Endometrial microvascular endothelial cells (primary cell): ENCODE measurements around the gene CSE1L. TPM values are rescaled to one million over a fixed set of nuclear protein-coding genes. Genes with fewer than 3 reads are reported as not detected.
"Not testable (repeated sequence)": the region's sequence is repeated elsewhere in the genome, so short reads cannot be mapped to it uniquely, and the experiment has no call there.

ENCODE experiments used
- in situ Hi-C: cut with HindIII; loops from 2 replicates; pipeline ENCODE4 v1.10.0; 2017; ENCODE audit warnings: low sequenced_read_pairs, low pct_unique_long_range_greater_than_20kb; ENCODE audit errors: inconsistent ontology term
- total RNA-seq: library from RNA; depleted of rRNA; stranded (reverse); fragments of >200 nt; gene quantifications from one replicate; pipeline ENCODE4 v1.2.3, GENCODE V29; 2015; ENCODE audit errors: inconsistent ontology term

Gene CSE1L
- 189 TPM for total RNA-seq

- in situ Hi-C loops: no loop called here
These were observed at the start of gene CSE1L for GRCh38 chr20:49046087-49046900. Gene CSE1L, plus strand, starts transcription at chr20:49046312. Its CDS starts 12,152 bp downstream, at chr20:49058464.

- in situ Hi-C loops: no loop called here
These were observed 45.9 kb upstream of the CSE1L start for GRCh38 chr20:48999890-49000870.

DNA sequence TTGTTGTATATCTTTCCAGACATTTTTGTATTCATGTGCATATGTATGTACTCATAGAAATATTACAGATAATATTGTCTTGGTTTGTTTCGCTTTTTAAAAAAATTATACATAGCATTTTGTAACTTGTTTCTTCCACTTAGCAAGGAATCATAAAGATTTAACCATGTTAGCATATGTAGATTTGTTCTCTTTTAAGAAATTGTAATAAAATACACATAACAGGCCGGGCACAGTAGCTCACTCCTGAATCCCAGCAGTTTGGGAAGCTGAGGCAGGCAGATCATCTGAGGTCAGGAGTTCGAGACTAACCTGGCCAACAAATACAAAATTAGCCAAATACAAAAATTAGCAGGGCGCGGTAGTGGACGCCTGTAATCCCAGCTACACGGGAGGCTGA is 44.4 kb upstream of the CSE1L start:
- in situ Hi-C loops: no loop called here

- in situ Hi-C loops: no loop called here
These were observed 39.6 kb upstream of the CSE1L start for GRCh38 chr20:49006446-49006980.

- in situ Hi-C loops: no loop called here
These were observed 36.0 kb upstream of the CSE1L start for GRCh38 chr20:49009899-49010631.

GRCh38 chr20:49024220-49024619 is 21.9 kb upstream of the CSE1L start:
- in situ Hi-C loops: no loop called here

- in situ Hi-C loops: not testable (repeated sequence)
These were observed 17.9 kb upstream of the CSE1L start for GRCh38 chr20:49028177-49028576.

- in situ Hi-C loops: no loop called here
These were observed 17.4 kb upstream of the CSE1L start for GRCh38 chr20:49028684-49029083.

GRCh38 chr20:49029203-49029602 is 16.9 kb upstream of the CSE1L start:
- in situ Hi-C loops: no loop called here

DNA sequence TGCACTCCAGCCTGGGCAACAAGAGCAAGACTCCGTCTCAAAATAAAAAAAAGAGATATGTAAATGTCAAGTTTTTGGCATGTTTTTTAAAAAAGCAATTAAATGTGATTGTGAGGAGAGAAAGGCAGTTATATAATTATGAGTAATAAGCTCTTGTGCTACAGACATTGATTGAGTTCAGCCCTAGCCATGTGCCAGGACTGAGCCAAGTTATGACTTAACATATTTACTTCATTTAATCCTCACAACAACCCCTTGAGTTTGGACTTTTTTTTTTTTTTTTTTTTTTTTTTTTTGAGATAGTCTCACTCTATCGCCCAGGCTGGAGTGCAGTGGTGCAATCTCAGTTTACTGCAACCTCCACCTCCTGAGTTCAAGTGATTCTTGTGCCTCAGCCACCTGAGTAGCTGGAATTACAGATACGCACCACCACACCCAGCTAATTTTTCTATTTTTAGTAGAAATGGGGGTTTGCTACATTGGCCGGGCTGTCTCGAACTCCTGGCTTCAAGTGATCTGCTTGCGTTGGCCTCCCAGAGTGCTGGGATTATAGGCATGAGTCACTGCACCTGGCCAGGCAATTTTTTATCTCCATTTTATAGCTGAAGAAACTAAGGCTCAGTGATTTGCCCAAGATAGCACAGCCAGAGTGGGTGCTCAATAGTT is 15.0 kb upstream of the CSE1L start:
- in situ Hi-C loops: no loop called here

DNA sequence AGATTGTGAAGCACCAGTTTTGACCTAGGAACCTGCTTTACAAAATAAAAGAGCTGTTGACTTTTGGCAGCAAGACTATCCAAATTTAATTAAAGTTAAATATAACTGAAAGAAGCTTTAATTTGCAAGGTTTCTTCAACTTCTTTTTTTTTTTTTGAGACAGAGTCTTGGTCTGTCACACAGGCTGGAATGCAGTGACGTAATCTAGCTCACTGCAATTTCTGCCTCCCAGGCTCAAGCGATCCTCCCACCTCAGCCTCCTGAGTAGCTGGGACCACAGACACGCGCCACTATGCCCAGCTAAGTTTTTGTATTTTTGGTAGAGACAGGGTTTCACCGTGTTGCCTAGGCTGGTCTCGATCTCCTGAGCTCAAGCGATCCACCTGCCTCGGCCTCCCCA is 13.7 kb upstream of the CSE1L start:
- in situ Hi-C loops: no loop called here

- in situ Hi-C loops: no loop called here
These were observed 11.9 kb upstream of the CSE1L start for GRCh38 chr20:49034070-49034732.

- in situ Hi-C loops: no loop called here
These were observed 8.1 kb upstream of the CSE1L start for GRCh38 chr20:49037962-49038387.

GRCh38 chr20:49039854-49040253 is 6.3 kb upstream of the CSE1L start:
- in situ Hi-C loops: no loop called here

DNA sequence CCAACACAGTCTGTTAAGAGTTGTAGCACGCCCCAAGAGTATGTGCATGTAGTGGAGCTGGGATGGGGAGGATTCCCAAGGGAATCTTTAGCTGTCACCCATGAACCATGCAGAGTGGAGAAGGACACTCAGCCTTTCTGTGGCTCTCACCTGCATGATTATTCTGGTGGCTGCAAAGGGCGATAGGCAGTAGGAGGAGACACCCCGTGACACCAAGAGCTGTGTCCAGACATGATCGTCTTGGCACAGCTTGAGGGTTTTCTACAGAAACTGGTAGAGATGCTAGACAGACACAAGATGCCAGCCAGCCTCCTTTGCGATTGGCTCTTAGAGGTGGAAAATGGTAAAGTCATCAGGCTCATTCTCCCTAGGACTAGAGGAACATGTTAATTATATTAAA is 3.1 kb upstream of the CSE1L start:
- in situ Hi-C loops: no loop called here

GRCh38 chr20:49045440-49046086 is 549 bp upstream of the CSE1L start:
- in situ Hi-C loops: no loop called here

GRCh38 chr20:49052334-49052733 is 6.2 kb downstream of the CSE1L start:
- in situ Hi-C loops: no loop called here
